Neuronal stem cell (in vitro differentiated cells): ENCODE data around the gene PRDM11.

Experiments used
- DNase-seq: peaks from one replicate; pipeline ENCODE4 v3.0.0-alpha.2; 2013; ENCODE audit warnings: low spot score
- H2AFZ ChIP-seq: one replicate; pipeline ENCODE4 v1.6.1; 2013; ENCODE audit warnings: mild to moderate bottlenecking, low read length, inconsistent platforms
- H2AK5ac ChIP-seq: 2 replicates; pipeline ENCODE4 v1.6.1; 2013; ENCODE audit warnings: low read depth, mild to moderate bottlenecking, inconsistent platforms, low read length, moderate library complexity, mixed read lengths
- H2BK120ac ChIP-seq: 2 replicates; pipeline ENCODE4 v1.6.1; 2013; ENCODE audit warnings: low read depth, mild to moderate bottlenecking, inconsistent platforms, low read length, moderate library complexity, mixed read lengths
- H2BK12ac ChIP-seq: one replicate; pipeline ENCODE4 v1.6.1; 2013; ENCODE audit warnings: low read length, inconsistent platforms
- H2BK15ac ChIP-seq: 2 replicates; pipeline ENCODE4 v1.6.1; 2013; ENCODE audit warnings: mild to moderate bottlenecking, low read length, inconsistent platforms, mixed read lengths
- H2BK5ac ChIP-seq: one replicate; pipeline ENCODE4 v1.6.1; 2013; ENCODE audit warnings: inconsistent platforms, mild to moderate bottlenecking, low read length, moderate library complexity
- H3K14ac ChIP-seq: one replicate; pipeline ENCODE4 v1.6.1; 2013; ENCODE audit warnings: low read length, inconsistent platforms
- H3K18ac ChIP-seq: 2 replicates; pipeline ENCODE4 v1.6.1; 2013; ENCODE audit warnings: low read length, inconsistent platforms
- H3K23ac ChIP-seq: 2 replicates; pipeline ENCODE4 v1.6.1; 2013; ENCODE audit warnings: low read depth, mild to moderate bottlenecking, mixed read lengths, low read length, inconsistent platforms; ENCODE audit not compliant: poor library complexity
- H3K27ac ChIP-seq: replicated peaks from 3 replicates; pipeline ENCODE4 v1.5.1; 2013; ENCODE audit warnings: low read length, inconsistent platforms
- H3K27me3 ChIP-seq, 3 experiments: 2 replicates each; pipeline ENCODE4 v1.6.1; 2013; ENCODE audit warnings: low read length in 3 of 3, mild to moderate bottlenecking in 2 of 3, inconsistent platforms in 1 of 3, low read depth in 1 of 3, mixed read lengths in 1 of 3, moderate library complexity in 1 of 3; ENCODE audit not compliant: control insufficient read depth in 3 of 3, insufficient read depth in 3 of 3
- H3K36me3 ChIP-seq, 2 donors: replicated peaks in 1 of 2; 2 replicates each; pipeline ENCODE4 v1.6.1; 2013; ENCODE audit warnings: low read length in 2 of 2; ENCODE audit not compliant: control insufficient read depth in 2 of 2, insufficient read depth in 2 of 2
- H3K4ac ChIP-seq: 2 replicates; pipeline ENCODE4 v1.6.1; 2013; ENCODE audit warnings: inconsistent platforms, mild to moderate bottlenecking, low read length, moderate library complexity
- H3K4me1 ChIP-seq, 2 donors: 1 replicate in 1 of 2; 2 replicates in 1 of 2; pipeline ENCODE4 v1.6.1; 2013; ENCODE audit warnings: low read length in 2 of 2, low read depth in 1 of 2; ENCODE audit not compliant: control insufficient read depth in 2 of 2, insufficient read depth in 1 of 2
- H3K4me2 ChIP-seq: one replicate; pipeline ENCODE4 v1.6.1; 2013; ENCODE audit warnings: mild to moderate bottlenecking, low read length, inconsistent platforms; ENCODE audit not compliant: insufficient read depth, poor library complexity, severe bottlenecking
- H3K4me3 ChIP-seq, 2 donors: 2 replicates each; pipeline ENCODE4 v1.5.1; 2013; ENCODE audit warnings: low read length in 2 of 2, mild to moderate bottlenecking in 2 of 2, inconsistent platforms in 1 of 2, moderate library complexity in 1 of 2
- H3K79me1 ChIP-seq: one replicate; pipeline ENCODE4 v1.6.1; 2013; ENCODE audit warnings: low read depth, mild to moderate bottlenecking, inconsistent platforms, low read length, moderate library complexity
- H3K9ac ChIP-seq: one replicate; pipeline ENCODE4 v1.6.1; 2013; ENCODE audit warnings: mild to moderate bottlenecking, low read depth, low read length, inconsistent platforms; ENCODE audit not compliant: poor library complexity
- H3K9me3 ChIP-seq, 2 donors: replicated peaks in 1 of 2; 2 replicates each; pipeline versions ENCODE3 to v1.6.1; 2013; ENCODE audit warnings: low read length in 2 of 2, mild to moderate bottlenecking in 2 of 2, inconsistent platforms in 1 of 2, low read depth in 1 of 2, mixed read lengths in 1 of 2, moderate library complexity in 1 of 2; ENCODE audit not compliant: control insufficient read depth in 2 of 2, insufficient read depth in 1 of 2
- H4K8ac ChIP-seq: one replicate; pipeline ENCODE4 v1.6.1; 2013; ENCODE audit warnings: low read depth, mild to moderate bottlenecking, inconsistent platforms, low read length, moderate library complexity
- H4K91ac ChIP-seq: one replicate; pipeline ENCODE4 v1.6.1; 2013; ENCODE audit warnings: low read length, low read depth, mild to moderate bottlenecking, inconsistent platforms; ENCODE audit not compliant: poor library complexity
- WGBS, 2 donors: extraction: QIAGEN DNeasy Blood & Tissue Kit; methylation state at CpG; one replicate each; pipeline ENCODE4 v1.1.7; 2013; ENCODE audit warnings: missing lambda C conversion rate in 2 of 2, mixed read lengths in 1 of 2; ENCODE audit not compliant: insufficient read length in 2 of 2, insufficient replicate concordance in 1 of 2; ENCODE audit errors: extremely low coverage in 2 of 2; 5-methylcytosine and 5-hydroxymethylcytosine counted together

Gene PRDM11

GRCh38 chr11:45213717-45214116 lies 67.3 kb downstream of the PRDM11 start:
- H4K8ac ChIP-seq: no peak overlapping the region
- H3K9me3 ChIP-seq: no peaks in the 10 kb centered on the region
- no peak overlapping the region for H3K27ac ChIP-seq
- H3K14ac ChIP-seq: no peak overlapping the region
- H2AFZ ChIP-seq: no peak overlapping the region
- no peak overlapping the region for H3K4me3 ChIP-seq
- no peaks in the 10 kb centered on the region for H3K27me3 ChIP-seq
- H2AK5ac ChIP-seq: no peak overlapping the region
- no peaks in the 10 kb centered on the region for H3K79me1 ChIP-seq
- no peak overlapping the region for H2BK5ac ChIP-seq
- no CpG with 5 or more reads among the region's 1 CpG for WGBS, 2 donors
- no peak overlapping the region for H4K91ac ChIP-seq
- H2BK15ac ChIP-seq: no peak overlapping the region
- H3K4ac ChIP-seq: no peak overlapping the region
- H3K18ac ChIP-seq: no peak overlapping the region
- no peak overlapping the region for H2BK12ac ChIP-seq
- no peak overlapping the region for H2BK120ac ChIP-seq
- no peak for DNase-seq
- H3K9ac ChIP-seq: no peak overlapping the region
- H3K36me3 ChIP-seq: peaks cover 0 to 3% of the 10 kb centered on the region in 2 donors
- no peak overlapping the region for H3K23ac ChIP-seq
- H3K4me2 ChIP-seq: no peak overlapping the region
- H3K4me1 ChIP-seq: peaks cover 14 to 15% of the 10 kb centered on the region in 2 donors

- Histone ChIP-seq H3K14ac (no peak overlapping the region), H4K8ac (no peak overlapping the region), H3K4ac (no peak overlapping the region), H3K36me3 (peaks cover 0 to 3% of the 10 kb centered on the region in 2 donors), H2AFZ (no peak overlapping the region), H2BK15ac (no peak overlapping the region), H3K4me3 (no peak overlapping the region), H3K79me1 (no peaks in the 10 kb centered on the region), H3K4me1 (peaks cover 2 to 4% of the 10 kb centered on the region in 2 donors), H3K9me3 (no peaks in the 10 kb centered on the region), H2BK12ac (no peak overlapping the region), H4K91ac (no peak overlapping the region), H3K4me2 (no peak overlapping the region), H2BK120ac (no peak overlapping the region), H2BK5ac (no peak overlapping the region), H3K9ac (no peak overlapping the region), H3K27ac (no peak overlapping the region), H3K23ac (no peak overlapping the region), H3K27me3 (no peaks in the 10 kb centered on the region), H2AK5ac (no peak overlapping the region), H3K18ac (no peak overlapping the region)
- DNase-seq: no peak
- no CpG with 5 or more reads among the region's 4 CpGs for WGBS, 2 donors
Observed at GRCh38 chr11:45215098-45215865, 68.8 kb downstream of the PRDM11 start.

- Histone ChIP-seq H3K4ac (no peak overlapping the region), H3K4me1 (no peaks in the 10 kb centered on the region), H2BK12ac (no peak overlapping the region), H2BK120ac (no peak overlapping the region), H2BK15ac (no peak overlapping the region), H3K27me3 (no peaks in the 10 kb centered on the region), H3K14ac (no peak overlapping the region), H3K4me3 (no peak overlapping the region), H3K4me2 (no peak overlapping the region), H4K8ac (no peak overlapping the region), H3K18ac (no peak overlapping the region), H4K91ac (no peak overlapping the region), H2BK5ac (no peak overlapping the region), H3K79me1 (no peaks in the 10 kb centered on the region), H3K23ac (no peak overlapping the region), H3K36me3 (peaks cover 0 to 5% of the 10 kb centered on the region in 2 donors), H3K9me3 (no peaks in the 10 kb centered on the region), H2AFZ (no peak overlapping the region), H3K27ac (no peak overlapping the region), H3K9ac (no peak overlapping the region), H2AK5ac (no peak overlapping the region)
- WGBS, 2 donors: no CpG with 5 or more reads among the region's 1 CpG
- DNase-seq: no peak
Observed at GRCh38 chr11:45216031-45216430, 69.6 kb downstream of the PRDM11 start.

- Histone ChIP-seq H3K36me3 (peaks cover 0 to 6% of the 10 kb centered on the region in 2 donors), H2BK120ac (no peak overlapping the region), H3K4me2 (no peak overlapping the region), H4K91ac (no peak overlapping the region), H2AFZ (no peak overlapping the region), H3K18ac (no peak overlapping the region), H3K9me3 (no peaks in the 10 kb centered on the region), H3K9ac (no peak overlapping the region), H3K27ac (no peak overlapping the region), H3K79me1 (no peaks in the 10 kb centered on the region), H2BK15ac (no peak overlapping the region), H3K23ac (no peak overlapping the region), H2AK5ac (no peak overlapping the region), H4K8ac (no peak overlapping the region), H3K4me3 (no peak overlapping the region), H2BK5ac (no peak overlapping the region), H3K4me1 (no peaks in the 10 kb centered on the region), H3K27me3 (no peaks in the 10 kb centered on the region), H2BK12ac (no peak overlapping the region), H3K14ac (no peak overlapping the region), H3K4ac (no peak overlapping the region)
- DNase-seq: no peak
- no CpG with 5 or more reads among the region's 2 CpGs for WGBS, 2 donors
Observed at GRCh38 chr11:45216901-45217300, 70.5 kb downstream of the PRDM11 start.
